Stimulated activated CD8-positive, alpha-beta memory T cell treated with anti-CD3 and anti-CD28 coated beads, Interleukin-4, amount 100 ng/mL, for 48 hours (primary cell): ENCODE data around the gene RUNX1.
A peak's percentile ranks its signal among the peaks of the same experiment; 100 is the strongest.

Source experiments
- DNase-seq: peaks from one replicate; pipeline ENCODE4 v3.0.0-alpha.2; 2020

Gene RUNX1

GRCh38 chr21:35035116-35035515 lies 14.0 kb downstream of the RUNX1 start:
- DNase-seq = peak; percentile 22

DNA sequence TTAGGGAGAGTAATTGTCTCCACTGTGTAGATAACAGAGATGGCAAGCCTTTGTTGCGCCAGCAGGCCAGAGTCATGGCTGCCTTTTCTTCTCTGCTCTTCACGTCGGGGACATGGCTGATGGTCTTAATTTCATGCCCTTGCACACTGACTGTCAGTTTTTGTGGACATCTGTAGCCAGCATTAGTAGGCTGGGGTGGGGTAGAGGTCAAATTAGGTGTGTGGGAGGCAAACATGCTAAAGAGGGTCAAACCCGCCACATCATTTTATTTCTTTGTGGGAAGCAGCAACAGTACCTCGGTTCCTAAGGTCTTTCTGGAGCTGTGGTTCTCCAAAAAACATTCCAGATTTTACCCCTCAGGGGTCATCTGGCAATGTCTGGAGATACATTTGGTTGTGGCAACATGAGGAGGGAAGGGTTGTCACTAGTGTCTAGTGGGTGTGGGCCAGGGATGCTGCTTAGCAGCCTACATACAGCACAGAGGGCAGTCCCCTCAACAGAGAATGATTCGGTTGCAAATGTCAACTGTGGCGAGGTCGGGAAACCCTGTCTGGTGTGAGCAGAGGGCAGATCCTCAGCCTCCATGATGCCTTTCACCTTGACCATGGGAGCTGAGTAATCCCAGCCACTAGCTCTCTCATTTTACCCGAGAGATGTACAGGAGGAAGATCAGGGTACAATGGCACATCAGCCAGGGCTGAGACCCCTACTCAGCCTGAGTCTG lies 14.7 kb downstream of the RUNX1 start:
- no peak for DNase-seq

DNA sequence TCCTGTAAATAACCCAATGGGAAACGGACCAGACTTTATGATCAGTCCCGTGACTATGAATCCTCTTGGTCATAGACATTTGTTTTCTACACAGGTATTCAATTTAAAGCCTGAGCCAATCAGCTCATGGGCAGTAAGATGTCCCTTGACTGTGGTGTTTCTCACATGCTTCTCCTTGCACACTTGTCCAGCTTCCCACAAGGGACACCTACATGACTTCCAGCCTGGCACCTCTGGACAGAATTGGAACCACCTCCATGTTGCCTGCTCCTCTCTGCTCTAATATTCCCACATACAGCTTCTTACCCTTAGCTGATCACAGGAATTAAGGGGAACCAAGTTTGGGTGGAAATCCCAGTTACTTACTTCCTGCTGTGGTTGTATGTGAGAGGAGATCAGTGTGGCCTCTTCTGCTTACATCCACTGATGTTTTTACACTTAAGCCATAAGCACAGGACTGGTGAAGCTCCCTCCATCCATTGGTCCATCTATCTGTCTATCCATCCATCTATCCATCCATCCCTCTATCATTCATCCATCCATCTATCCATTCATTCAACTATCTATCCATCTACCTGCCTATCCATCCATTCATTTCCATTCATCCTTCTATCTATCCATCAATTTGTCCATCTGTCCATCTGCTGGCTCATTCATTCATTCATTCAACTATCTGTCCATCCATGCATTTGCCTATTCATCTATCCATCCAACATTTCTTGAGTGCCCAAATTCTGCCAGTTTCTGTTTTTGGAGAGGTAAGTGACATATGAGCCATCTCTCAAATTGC lies 16.4 kb downstream of the RUNX1 start:
- peak; percentile 19 for DNase-seq

DNA sequence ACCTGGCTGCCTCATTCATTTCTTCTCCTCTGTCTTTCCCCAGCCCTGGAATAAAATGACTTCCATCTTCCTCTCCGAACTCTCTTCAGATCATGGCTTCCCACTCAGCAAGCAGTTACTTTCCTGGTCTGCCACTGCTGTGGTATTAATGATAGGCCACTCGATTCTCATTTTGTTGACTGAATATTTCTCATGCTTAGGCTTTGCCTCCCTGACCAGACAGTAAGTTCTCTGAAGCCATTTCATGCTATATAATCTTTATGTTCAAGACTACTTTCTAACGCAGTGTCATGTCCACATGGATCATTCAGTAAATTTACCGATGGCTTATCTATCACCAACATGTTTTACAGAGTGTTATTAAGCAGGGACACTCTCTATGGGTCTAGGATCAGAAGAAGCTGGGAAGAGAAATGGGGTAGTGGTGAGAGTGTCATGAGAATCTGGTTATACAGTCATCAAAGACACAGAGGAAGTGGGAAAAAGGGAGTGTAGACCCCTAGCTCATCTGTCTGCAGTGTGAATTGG lies 20.6 kb downstream of the RUNX1 start:
- no peak for DNase-seq

DNA sequence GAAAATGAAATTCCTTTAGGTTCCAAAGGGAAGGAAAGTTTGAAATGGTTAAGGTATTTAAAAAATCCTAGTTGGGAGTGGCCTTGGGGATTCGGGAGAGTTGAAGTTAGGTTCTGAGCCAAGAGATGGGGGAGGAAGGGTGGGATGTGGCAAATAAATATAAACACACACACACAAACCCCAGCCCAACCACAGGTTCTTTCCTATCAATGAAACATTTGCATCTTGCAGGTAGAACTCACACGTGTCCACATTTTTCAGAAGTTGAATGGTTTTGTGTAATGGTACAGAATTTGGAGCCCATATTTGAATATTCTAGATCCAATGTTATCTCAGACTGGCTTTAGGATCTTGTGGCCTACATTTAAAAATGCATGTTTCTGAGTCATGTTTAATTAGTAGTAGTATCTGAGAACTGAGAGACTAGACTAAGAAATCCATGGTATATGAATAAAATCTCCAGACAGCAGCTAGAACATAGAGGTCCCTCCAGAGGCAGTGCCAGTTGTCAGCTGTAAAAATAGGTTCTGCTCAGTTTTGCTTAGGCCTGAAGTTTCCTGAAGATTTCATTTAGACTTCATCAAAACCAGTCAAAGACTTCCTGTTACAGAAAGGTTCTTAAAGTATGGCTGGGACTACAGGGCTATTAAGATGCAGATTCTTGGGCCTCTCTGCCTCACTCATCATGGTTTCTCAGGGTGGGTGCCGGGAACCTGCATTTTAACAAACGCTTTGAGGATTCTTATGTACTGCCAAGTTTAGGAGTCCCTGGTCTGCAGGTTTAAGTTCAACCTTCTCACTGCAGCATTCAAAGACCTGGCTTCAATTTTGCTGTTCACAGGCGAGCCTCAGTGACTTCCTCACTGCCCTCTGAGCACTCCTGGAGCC lies 21.3 kb downstream of the RUNX1 start:
- DNase-seq = peak; percentile 25

DNA sequence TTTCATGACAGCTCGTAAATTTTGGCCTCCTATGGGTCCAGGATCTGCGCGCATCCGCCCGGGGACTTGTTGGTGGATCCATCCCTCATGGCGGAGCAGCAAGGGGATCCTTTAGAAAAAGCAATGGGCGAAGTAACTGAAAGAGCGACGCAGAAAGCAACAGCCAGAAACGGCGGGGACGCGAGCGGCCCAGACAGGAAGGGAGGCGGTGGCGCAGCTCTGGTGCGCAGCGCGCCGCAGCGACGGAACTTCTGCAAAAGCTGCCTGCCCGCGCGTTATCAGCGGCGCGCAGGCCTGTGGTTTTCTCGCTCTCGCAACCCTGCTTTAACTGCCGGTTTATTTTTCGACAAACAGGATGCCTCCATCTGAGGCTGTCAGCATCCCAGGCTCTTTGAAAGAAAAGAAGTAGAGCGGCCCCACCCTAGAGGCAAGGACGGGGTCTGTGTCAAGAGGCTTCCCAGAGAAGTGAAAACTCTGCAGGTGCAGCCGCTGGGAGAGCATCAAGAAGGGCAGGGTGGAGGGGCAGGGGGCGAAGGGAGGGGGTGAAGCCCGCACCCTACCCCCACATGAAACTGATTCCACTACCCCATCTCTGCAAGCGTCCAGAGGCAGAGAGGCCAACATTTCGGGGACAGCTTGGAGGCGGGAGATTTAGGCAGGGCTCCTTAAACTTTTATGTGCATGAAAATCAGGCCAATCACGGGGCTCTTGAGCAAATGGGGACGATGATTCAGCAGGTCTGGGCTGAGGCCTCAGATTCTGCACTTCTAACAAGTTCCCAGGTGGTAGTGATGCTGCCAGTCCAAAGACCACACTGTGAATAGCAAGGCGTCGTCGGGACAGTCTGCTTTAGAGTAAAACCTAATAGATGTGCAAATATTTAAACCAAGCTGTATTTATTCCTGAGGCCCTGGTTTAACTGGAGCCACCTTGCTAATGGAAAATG lies 22.2 kb downstream of the RUNX1 start:
- DNase-seq = peak; percentile 84

DNA sequence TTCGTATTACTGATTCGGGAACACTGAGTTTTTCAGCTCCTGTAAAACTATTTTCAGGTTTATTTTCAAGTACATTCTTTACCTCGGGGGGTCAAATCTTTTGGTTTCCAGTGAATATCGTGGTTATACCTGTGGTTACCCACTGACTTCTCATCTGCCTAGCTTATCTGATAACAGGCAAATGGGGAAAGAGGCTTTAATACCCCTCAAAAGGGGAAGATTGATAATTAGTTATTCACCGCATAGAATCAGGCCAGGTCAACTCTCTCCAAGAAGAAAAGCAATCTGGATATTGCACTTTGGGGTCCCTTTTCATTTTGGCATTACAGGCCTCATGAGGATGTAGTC lies 23.0 kb downstream of the RUNX1 start:
- no peak for DNase-seq

DNA sequence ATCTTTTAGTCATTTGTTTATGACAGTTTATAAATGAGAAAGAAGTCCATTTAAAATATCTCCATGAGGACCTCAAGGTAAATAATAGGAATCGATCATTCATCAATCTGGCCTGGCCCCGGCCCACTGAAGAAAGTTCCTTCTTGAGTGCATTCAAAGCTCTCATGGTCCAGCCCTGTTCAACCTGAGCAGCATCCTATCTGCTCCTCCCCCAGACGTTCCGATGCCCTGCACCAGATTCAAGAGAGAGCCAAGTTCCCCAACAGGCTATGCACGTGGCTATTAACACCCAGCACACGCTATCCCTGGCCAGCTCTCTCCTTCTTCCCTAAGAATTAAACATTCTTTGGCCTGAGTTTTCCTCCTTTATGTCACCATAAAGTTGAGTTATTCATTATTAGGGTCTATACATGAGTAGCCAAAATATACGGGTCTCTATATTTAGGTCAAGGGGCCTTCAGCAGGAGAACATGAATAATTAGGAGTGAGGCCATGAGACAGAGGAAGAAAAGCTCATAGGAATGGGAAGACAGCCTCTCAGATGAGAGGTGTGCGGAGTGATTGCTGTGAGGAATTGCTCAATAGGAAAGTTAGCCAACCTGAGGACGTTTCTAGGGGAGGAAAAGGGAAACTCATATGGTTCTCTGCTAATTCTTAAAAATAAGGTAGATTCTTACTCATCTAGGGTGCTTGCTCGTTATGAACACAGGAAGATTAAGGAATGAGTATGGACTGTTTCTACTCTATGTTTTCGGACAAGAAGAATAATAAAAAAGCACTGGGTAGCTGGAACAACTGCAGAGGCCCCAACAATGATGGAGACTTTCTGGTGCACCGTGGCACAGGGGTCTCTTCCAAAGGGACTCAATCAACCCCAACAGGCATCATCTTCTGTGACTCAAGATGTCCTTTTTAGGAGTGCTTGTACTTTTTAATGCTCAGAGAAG lies 23.6 kb downstream of the RUNX1 start:
- DNase-seq = peak; percentile 29

- no peak for DNase-seq
Observed at GRCh38 chr21:35024513-35024912, 24.6 kb downstream of the RUNX1 start.

DNA sequence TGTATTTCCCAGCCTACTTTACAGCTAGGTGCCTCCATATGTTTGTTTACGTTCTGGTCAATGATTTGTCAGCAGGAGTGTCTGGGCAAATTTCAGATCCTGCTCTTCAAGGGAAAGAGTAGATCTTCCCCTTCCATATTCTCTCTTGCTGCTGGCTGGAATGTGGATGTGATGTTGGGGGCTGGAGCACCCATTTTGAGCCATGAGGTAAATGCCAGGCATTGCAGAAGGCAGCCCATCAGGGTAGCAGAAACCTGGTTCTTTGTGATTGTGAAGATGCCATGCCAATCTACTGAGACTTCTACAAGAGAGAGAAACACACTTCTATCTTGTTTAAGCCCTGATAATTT lies 25.1 kb downstream of the RUNX1 start:
- DNase-seq = peak; percentile 20

DNA sequence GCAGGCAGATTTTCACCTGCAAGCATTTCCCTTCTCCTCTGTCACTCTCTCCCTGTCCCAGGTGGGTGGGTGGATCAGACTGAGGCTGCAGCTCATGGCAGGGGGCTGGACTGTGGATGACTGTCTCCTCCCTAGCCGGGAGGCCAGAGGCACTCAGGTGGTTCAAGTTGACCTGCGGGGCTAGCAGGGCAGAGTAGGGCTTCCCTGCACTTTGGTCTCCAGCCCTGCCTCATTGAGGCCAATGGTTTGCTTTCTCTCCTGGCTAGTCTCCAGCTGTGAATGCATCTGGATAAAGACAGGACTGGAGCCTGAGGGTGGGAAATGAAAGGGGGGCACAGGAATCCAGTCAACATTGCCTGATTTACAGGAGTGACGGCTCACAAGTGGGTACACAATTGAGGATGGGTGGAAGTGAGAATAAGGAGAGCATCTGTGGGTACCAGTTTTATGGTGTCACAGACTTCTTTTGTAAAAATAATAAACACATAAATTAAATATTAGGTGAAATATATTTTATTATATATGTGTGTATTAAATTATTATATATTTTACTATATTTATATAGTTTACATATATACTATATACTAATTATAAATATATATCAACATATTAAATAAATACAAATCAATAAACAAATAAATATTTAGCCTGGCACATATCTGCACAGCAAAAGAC lies 25.6 kb downstream of the RUNX1 start:
- peak; percentile 29 for DNase-seq

DNA sequence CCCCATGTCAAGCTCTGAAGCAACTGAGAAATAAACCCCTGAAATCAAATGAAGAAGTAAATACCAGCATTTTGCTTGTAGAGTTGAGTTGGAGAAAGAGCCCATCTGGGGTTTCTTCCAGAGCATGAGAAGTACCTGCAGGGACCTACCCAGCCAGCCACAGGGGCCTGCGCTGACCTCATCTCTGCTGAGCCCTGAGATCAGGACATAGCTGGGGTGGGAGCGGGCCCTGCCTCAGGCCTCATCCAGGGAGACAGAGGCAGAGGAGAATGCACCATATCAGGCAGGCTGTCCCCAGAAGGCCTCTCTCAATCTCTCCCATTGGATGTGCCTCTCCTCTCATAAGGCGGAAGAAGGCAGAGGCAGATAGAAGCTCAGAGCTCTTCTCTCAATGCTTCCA lies 27.6 kb downstream of the RUNX1 start:
- DNase-seq = peak; percentile 25

- DNase-seq = peak; percentile 33
Observed at GRCh38 chr21:35020902-35021301, 28.2 kb downstream of the RUNX1 start.

- peak; percentile 59 for DNase-seq
Observed at GRCh38 chr21:35020436-35020835, 28.7 kb downstream of the RUNX1 start.

DNA sequence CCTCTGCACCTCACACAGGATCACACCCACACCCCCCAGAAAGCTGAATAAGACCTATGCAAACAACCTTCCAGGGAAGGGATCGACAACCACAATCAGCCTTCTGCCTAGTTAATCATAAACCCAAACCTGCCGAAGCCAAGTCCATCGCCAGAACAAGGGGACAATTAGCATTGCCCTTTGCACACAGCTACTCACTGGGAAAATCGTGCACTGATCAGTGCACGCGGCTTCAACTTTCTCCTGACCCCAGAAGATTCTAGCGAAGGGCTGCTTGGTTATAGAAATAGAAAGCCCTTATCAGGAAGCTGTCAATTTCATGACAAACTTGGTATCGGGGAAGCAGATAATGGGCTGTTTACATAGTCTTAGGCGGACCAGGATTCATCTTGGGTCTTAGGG lies 29.5 kb downstream of the RUNX1 start:
- peak; percentile 17 for DNase-seq

GRCh38 chr21:35017256-35017655 lies 31.8 kb downstream of the RUNX1 start:
- peak; percentile 20 for DNase-seq

DNA sequence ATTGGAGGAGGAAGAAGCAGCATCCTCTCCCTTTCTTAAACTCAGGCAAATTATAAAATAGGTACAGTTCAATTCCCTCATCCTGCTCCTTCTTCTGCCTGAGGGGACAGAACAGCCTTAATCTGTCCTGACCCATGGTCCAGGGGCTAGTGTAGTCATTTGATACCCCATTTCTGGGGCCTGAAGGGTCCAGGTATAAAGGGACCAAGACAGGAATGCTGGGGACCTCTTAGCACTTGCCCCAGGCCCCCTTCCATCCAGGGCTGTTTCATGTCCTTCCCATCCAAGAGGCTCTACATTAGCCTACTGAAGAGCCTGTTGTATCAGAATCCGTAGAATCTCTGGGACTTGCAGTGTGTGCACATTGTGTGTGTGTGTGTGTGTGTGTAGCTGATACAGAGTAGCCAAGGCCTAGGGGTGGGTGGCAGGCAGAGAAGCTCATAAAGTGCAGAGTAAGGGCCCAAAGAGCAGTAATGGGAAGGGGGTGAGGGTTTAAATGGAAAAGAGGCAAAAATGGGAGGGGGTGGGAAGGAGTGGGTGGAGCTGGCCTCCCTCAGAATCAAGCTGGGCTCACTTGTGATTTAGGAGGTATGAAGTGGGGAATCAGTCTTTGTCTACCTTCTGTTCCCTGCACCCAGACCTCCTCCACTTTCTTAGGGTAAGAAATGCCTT lies 32.4 kb downstream of the RUNX1 start:
- DNase-seq = peak; percentile 20

DNA sequence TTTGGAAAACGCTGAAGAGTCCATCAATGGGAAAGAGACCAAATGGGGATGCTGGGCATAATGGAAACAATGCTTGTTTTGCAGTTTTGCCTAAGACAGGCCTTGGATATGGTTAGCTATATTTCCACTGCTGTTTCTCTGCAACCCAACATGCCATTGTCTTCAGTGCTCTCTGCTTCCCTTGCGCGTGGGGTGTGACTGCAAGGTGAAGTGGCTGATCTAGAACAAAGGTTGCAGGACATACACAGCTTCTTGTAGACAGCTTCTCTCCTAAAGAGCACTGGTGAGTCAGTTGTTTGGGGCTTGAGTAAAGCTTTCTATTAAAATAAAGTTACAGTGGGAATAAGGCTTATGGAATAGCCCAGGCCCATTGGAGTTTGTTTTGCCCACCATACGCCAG lies 33.0 kb downstream of the RUNX1 start:
- peak; percentile 12 for DNase-seq

DNA sequence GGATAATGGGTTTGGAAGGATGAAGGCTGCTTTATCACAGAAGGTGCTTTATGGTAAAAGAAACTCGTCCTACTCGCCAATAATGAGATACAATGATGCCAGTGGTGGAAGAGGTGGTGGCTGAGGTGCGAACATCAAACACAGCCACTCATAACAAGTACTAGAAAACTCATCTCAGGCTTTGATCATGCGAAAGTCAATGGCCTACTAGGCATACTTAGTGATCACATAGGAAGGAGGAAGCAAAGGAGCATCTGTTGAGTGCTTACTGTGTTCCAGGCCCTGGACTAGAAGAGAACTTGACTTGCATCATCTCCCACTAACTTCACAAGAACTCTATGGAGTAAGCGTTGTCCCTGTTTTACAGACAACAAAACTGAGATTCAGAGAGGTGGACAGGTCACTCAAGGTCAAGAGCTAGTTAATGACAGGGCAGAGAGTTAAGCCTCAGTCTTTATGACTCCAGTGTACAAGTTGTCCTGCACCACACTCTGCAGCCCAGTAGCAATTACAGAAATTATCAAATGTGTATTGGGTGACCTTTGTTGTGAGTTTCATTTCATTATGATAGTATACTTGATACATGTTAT lies 33.6 kb downstream of the RUNX1 start:
- DNase-seq = peak; percentile 31
